Measurements from ENCODE around the gene PEX26.

GRCh38 chr22:18085188-18085587, 7.4 kb downstream of the PEX26 start:
- TF ChIP-seq CTCF (IDR thresholded peaks at IDR 0.05), result no peak
- TF ChIP-seq REST (IDR thresholded peaks at IDR 0.05; ENCODE audit: insufficient read depth in 1 of 2, low read depth in 2 of 2, low read length in 1 of 2), result no peak
- TF ChIP-seq POLR2AphosphoS5 (IDR thresholded peaks at IDR 0.05; ENCODE audit: low read depth, low read length), result no peak
- TF ChIP-seq TCF7L2 (IDR thresholded peaks at IDR 0.05; ENCODE audit: low read depth, low read length), result no peak
